A549 (cell line): ENCODE results near the gene OVCH2.
"Not testable (repeated sequence)": the region's sequence is repeated elsewhere in the genome, so short reads cannot be mapped to it uniquely, and the experiment has no call there.

Experiments
- CEBPB ChIP-seq, 2 experiments: fragments of >200 bp in 1 of 2; sonication (Bioruptor Twin) in 1 of 2; formaldehyde crosslinking in 1 of 2; IDR thresholded peaks; 2 replicates each; pipeline ENCODE4 v1.6.1; 2012 to 2016
- CHD2 ChIP-seq: fragments of 150-350 bp; IDR thresholded peaks from 2 replicates; pipeline ENCODE4 v1.6.1; 2014; ENCODE audit warnings: low read length; ENCODE audit not compliant: partially characterized antibody
- ESRRA ChIP-seq: fragments of 150-350 bp; IDR thresholded peaks from 2 replicates; pipeline ENCODE4 v1.6.1; 2014; ENCODE audit warnings: mild to moderate bottlenecking, low read length, borderline replicate concordance
- RCOR1 ChIP-seq: fragments of 150-350 bp; IDR thresholded peaks from 2 replicates; pipeline ENCODE4 v1.6.1; 2014; ENCODE audit warnings: antibody characterized with exemption, low read length, low read depth
- TF ChIP-seq, protein P1 (sequence below): fragments of >200 bp; sonication (Bioruptor Twin); formaldehyde crosslinking; IDR thresholded peaks from 3 replicates; pipeline ENCODE4 v1.5.1; 2016

DNA sequence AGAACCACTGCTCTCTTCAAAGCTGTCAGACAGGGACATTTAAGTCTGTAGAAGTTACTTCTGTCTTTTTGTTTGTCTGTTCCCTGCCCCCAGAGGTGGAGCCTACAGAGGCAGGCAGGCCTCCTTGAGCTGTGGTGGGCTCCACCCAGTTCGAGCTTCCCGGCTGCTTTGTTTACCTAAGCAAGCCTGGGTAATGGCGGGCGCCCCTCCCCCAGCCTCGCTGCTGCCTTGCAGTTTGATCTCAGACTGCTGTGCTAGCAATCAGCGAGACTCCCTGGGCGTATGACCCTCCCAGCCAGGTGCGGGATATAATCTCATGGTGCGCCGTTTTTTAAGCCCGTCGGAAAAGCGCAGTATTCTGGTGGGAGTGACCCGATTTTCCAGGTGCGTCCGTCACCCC lies 42.7 kb downstream of the OVCH2 start:
- TF ChIP-seq CEBPB (IDR thresholded peaks at IDR 0.05); ESRRA; RCOR1; CHD2: not testable (repeated sequence)
- TF ChIP-seq, protein P1, sequence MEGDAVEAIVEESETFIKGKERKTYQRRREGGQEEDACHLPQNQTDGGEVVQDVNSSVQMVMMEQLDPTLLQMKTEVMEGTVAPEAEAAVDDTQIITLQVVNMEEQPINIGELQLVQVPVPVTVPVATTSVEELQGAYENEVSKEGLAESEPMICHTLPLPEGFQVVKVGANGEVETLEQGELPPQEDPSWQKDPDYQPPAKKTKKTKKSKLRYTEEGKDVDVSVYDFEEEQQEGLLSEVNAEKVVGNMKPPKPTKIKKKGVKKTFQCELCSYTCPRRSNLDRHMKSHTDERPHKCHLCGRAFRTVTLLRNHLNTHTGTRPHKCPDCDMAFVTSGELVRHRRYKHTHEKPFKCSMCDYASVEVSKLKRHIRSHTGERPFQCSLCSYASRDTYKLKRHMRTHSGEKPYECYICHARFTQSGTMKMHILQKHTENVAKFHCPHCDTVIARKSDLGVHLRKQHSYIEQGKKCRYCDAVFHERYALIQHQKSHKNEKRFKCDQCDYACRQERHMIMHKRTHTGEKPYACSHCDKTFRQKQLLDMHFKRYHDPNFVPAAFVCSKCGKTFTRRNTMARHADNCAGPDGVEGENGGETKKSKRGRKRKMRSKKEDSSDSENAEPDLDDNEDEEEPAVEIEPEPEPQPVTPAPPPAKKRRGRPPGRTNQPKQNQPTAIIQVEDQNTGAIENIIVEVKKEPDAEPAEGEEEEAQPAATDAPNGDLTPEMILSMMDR = not testable (repeated sequence)
